ENCODE results near the gene FKBP14. TPM values are rescaled to one million over a fixed set of nuclear protein-coding genes. Genes with fewer than 3 reads are reported as not detected.

Gene FKBP14
- polyA plus RNA-seq (2013, experiment 1 of 2; ENCODE audit: insufficient read length) = 50.0 TPM
- 45.7 TPM for polyA plus RNA-seq (2013, experiment 2 of 2; ENCODE audit: insufficient read length)

- DNase-seq = peak; percentile 100
Measured at GRCh38 chr7:30026229-30027064, at the start of gene FKBP14. TSS of gene FKBP14 (minus strand) at chr7:30026702. CDS start at chr7:30026508, 194 bp downstream.

- peak; percentile 35 for DNase-seq
Measured at GRCh38 chr7:30074422-30075030, 48.0 kb upstream of the FKBP14 start.

GRCh38 chr7:30072735-30073134 lies 46.2 kb upstream of the FKBP14 start:
- no peak for DNase-seq

- no peak for DNase-seq
Measured at GRCh38 chr7:30070052-30070451, 43.5 kb upstream of the FKBP14 start.

GRCh38 chr7:30069096-30069867 lies 42.8 kb upstream of the FKBP14 start:
- no peak for DNase-seq

- peak; percentile 90 for DNase-seq
Measured at GRCh38 chr7:30068117-30068516, 41.6 kb upstream of the FKBP14 start.

GRCh38 chr7:30066687-30067086 lies 40.2 kb upstream of the FKBP14 start:
- DNase-seq = no peak

GRCh38 chr7:30065746-30066145 lies 39.2 kb upstream of the FKBP14 start:
- no peak for DNase-seq

- DNase-seq = peak; percentile 44
Measured at GRCh38 chr7:30062587-30062986, 36.1 kb upstream of the FKBP14 start.

GRCh38 chr7:30061786-30062185 lies 35.3 kb upstream of the FKBP14 start:
- peak; percentile 16 for DNase-seq

GRCh38 chr7:30057741-30058140 lies 31.2 kb upstream of the FKBP14 start:
- DNase-seq = peak; percentile 13

- DNase-seq = no peak
Measured at GRCh38 chr7:30053068-30053467, 26.6 kb upstream of the FKBP14 start.

GRCh38 chr7:30049173-30049572 lies 22.7 kb upstream of the FKBP14 start:
- DNase-seq = no peak

- DNase-seq = peak; percentile 18
Measured at GRCh38 chr7:30048582-30048981, 22.1 kb upstream of the FKBP14 start.

GRCh38 chr7:30047124-30047523 lies 20.6 kb upstream of the FKBP14 start:
- no peak for DNase-seq

- DNase-seq = no peak
Measured at GRCh38 chr7:30046127-30046770, 19.7 kb upstream of the FKBP14 start.

- DNase-seq = peak; percentile 41
Measured at GRCh38 chr7:30041526-30042269, 15.2 kb upstream of the FKBP14 start.

GRCh38 chr7:30040938-30041337 lies 14.4 kb upstream of the FKBP14 start:
- no peak for DNase-seq

GRCh38 chr7:30038196-30038980 lies 11.9 kb upstream of the FKBP14 start:
- peak; percentile 49 for DNase-seq

- no peak for DNase-seq
Measured at GRCh38 chr7:30036220-30036619, 9.7 kb upstream of the FKBP14 start.

- DNase-seq = no peak
Measured at GRCh38 chr7:30034501-30034900, 8.0 kb upstream of the FKBP14 start.

Data from fibroblast of skin of abdomen (primary cell).